Activated CD8-positive, alpha-beta T cell treated with anti-CD3 and anti-CD28 coated beads for 36 hours (primary cell): ENCODE results near the gene COPS4. TPM values are rescaled to one million over a fixed set of nuclear protein-coding genes. Genes with fewer than 3 reads are reported as not detected.
"Not testable (repeated sequence)": the region's sequence is repeated elsewhere in the genome, so short reads cannot be mapped to it uniquely, and the experiment has no call there.

ENCODE experiments used
- ATAC-seq: fragments of 200-7000 bp; cut with Tn5 transposase; one replicate; pipeline ENCODE4 v1.10.0; 2021; ENCODE audit warnings: mild to moderate bottlenecking, moderate library complexity
- CTCF ChIA-PET: fragments of 350-600 bp; sonication (Branson Sonifier 250); formaldehyde crosslinking; loops from one replicate; lab custom pipeline; 2021; ENCODE audit warnings: antibody characterized with exemption; lab: Charles Lee
- POLR2A ChIA-PET: fragments of 350-600 bp; sonication (Branson Sonifier 250); formaldehyde crosslinking; loops from one replicate; lab custom pipeline; 2021; ENCODE audit warnings: antibody characterized with exemption; lab: Charles Lee
- DNase-seq: peaks from one replicate; pipeline ENCODE4 v3.0.0-alpha.2; 2020
- H3K27ac Mint-ChIP-seq: one replicate; pipeline ENCODE4 v1.8.0; 2021; ENCODE audit warnings: mild to moderate bottlenecking, mixed read lengths
- H3K27me3 Mint-ChIP-seq: one replicate; pipeline ENCODE4 v1.8.0; 2021; ENCODE audit warnings: mixed read lengths
- H3K36me3 Mint-ChIP-seq: one replicate; pipeline ENCODE4 v1.8.0; 2021; ENCODE audit warnings: low read depth, mixed read lengths
- H3K4me1 Mint-ChIP-seq: one replicate; pipeline ENCODE4 v1.8.0; 2021; ENCODE audit warnings: low read depth, mixed read lengths
- H3K4me3 Mint-ChIP-seq: one replicate; pipeline ENCODE4 v1.8.0; 2021; ENCODE audit warnings: mild to moderate bottlenecking, moderate library complexity, mixed read lengths
- H3K9me3 Mint-ChIP-seq: one replicate; pipeline ENCODE4 v1.8.0; 2021; ENCODE audit warnings: mixed read lengths
- CTCF ChIP-seq: fragments of 200-600 bp; IDR thresholded peaks from one replicate; pipeline ENCODE4 v1.8.0; 2022; ENCODE audit warnings: antibody characterized with exemption, mild to moderate bottlenecking
- intact Hi-C: fragments of 100-400 bp; cut with micrococcal nuclease; formaldehyde crosslinking; loops from one replicate; pipeline ENCODE4 v1.10.0; 2022
- total RNA-seq, 2 experiments: library from RNA; stranded (reverse); gene quantifications; one replicate each; pipeline ENCODE4 v1.2.3, GENCODE V29; 2021

Gene COPS4
- total RNA-seq, 2 experiments from 2014 or later: 38.4 to 38.8 TPM

- H3K4me1 Mint-ChIP-seq: peaks cover 23% of the 10 kb centered on the region
- ATAC-seq: no peak
- DNase-seq: no peak
Measured at GRCh38 chr4:83013420-83013867, 21.5 kb upstream of the COPS4 start.

DNA sequence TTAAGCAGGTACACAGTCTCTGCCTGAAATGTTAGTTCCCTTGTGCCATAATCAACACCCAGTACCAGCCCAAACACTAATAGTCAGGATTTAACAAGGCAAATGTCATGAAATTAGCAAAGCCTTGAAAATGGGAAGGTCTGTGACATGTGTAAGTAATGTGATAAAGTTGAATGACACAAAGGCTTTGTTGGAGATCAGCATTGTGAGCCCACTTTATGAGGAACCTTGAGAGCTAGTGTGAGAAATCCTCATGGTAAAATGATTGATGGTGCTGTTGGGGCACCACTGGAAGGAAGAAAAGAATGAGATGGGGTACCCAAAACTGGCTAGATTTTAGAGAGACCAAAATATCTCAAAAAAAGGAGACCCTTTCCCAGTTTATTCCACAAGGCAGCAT, 21.1 kb upstream of the COPS4 start:
- intact Hi-C loops: loop anchor here (2.0 to 5.0 kb wide), 2 partner anchors 21 to 112 kb away; partner anchors contain the start of genes COPS4 and THAP9
- peak overlapping the region; percentile 97 for H3K4me3 Mint-ChIP-seq
- H3K36me3 Mint-ChIP-seq: peaks cover 5% of the 10 kb centered on the region
- no peak for TF ChIP-seq CTCF
- H3K4me1 Mint-ChIP-seq: peaks cover 20% of the 10 kb centered on the region
- ChIA-PET CTCF (interaction anchor here (0.9 to 1.3 kb wide), 2 partner anchors 17 to 21 kb away, joined by 3 to 5 read pairs; partner anchors contain the start of gene COPS4), POLR2A (interaction anchor here (0.7 to 4.7 kb wide), 3 partner anchors 8 to 129 kb away, joined by 3 to 30 read pairs (median 8); partner anchors contain the start of gene COPS4)
- ATAC-seq (no peak), DNase-seq (no peak)
- no peaks in the 10 kb centered on the region for H3K27me3 Mint-ChIP-seq
- peak overlapping the region; percentile 32 for H3K27ac Mint-ChIP-seq
- no peaks in the 10 kb centered on the region for H3K9me3 Mint-ChIP-seq

More at GRCh38 chr4:83013420-83013867, 21.5 kb upstream of the COPS4 start:
- POLR2A ChIA-PET: interaction anchor here (0.6 to 4.7 kb wide), 9 partner anchors 9 to 129 kb away, joined by 3 to 30 read pairs (median 7); partner anchors contain the start of genes COPS4, SEC31A and THAP9
- Mint-ChIP-seq H3K36me3 (peaks cover 5% of the 10 kb centered on the region), H3K27ac (peak overlapping the region; percentile 91), H3K27me3 (no peaks in the 10 kb centered on the region), H3K4me3 (peak overlapping the region; percentile 97), H3K9me3 (no peaks in the 10 kb centered on the region)
- CTCF ChIA-PET: interaction anchor here (0.9 to 1.5 kb wide), 4 partner anchors 17 to 270 kb away, joined by 3 to 5 read pairs (median 4); partner anchors contain the start of genes COPS4 and THAP9
- intact Hi-C loops: loop anchor here (2.0 to 5.0 kb wide), 2 partner anchors 21 to 111 kb away; partner anchors contain the start of genes COPS4 and THAP9
- TF ChIP-seq CTCF: no peak

DNA sequence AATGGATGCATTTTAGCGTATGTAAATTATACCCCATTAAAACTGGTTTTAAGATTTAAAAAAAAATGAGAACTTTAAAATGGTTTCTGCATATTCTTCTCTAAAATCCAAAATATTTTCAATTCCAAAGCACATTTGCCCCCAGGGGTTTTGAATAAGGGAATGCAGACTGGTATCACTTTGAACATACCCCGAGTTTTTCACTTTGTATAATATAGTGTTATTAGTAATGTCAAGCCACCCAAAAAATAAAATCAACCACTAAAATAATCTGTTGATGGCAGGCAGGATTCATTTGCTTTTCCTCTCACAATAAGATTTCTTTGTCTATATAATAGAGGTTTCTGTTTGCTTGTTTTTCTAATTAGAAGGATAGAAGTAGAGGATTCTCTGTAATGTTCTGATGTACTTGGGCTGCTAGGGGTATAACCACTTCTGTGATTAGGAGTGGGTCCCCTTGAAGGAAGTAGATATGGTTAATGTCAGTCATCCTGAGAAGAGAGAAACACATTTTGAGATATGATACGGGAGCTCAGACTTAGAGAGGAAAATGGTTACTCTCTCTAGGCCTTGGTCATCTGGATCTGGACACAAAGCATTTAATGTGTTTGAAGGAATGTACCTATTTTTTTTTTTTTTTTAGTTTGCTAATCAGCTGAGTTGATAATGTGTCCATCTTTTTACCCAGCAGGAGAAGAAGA, 15.0 kb upstream of the COPS4 start:
- intact Hi-C loops: no loop called here
- H3K4me1 Mint-ChIP-seq: peaks cover 11% of the 10 kb centered on the region
- ATAC-seq (peak; percentile 60), DNase-seq (no peak)
- no peak overlapping the region for H3K4me3 Mint-ChIP-seq
- H3K9me3 Mint-ChIP-seq: peaks cover 1% of the 10 kb centered on the region
- TF ChIP-seq CTCF: no peak
- ChIA-PET POLR2A (no interaction called here), CTCF (interaction anchor here (0.9 kb wide), 1 partner anchor 13 kb away, joined by 3 read pairs; no protein-coding TSS in a partner anchor)
- H3K36me3 Mint-ChIP-seq: no peaks in the 10 kb centered on the region
- no peak overlapping the region for H3K27ac Mint-ChIP-seq
- peaks cover under 1% of the 10 kb centered on the region for H3K27me3 Mint-ChIP-seq

DNA sequence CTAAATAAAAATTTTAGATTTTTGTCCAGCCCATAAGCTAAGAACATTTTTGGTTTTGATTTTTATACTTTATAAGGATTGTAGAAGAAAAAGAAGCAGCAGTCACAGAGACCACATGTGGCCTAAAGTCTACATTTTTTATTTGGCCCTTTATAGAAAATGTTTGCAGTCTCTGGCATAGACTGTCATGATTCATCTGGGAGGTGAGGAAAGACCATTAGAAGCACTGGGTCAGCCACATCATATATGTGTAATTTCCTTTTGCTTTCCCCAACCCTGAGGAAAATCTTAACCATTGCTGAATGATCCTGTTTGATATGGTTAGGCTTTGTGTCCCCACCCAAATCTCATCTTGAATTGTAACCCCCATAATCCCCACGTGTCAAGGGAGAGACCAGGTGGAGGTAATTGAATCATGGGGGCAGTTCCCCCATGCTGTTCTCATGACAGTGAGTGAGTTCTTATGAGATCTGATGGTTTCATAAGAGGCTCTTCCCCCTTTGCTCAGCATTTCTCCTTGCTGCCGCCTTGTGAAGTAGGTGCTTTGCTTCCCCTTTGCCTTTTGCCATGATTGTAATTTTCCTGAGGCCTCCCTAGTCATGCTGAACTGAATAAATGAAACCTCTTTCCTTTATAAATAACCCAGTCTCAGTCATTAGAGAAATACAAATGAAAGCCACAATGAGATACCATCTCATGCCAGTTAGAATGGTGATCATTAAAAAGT, 12.1 kb upstream of the COPS4 start:
- CTCF ChIA-PET: interaction anchor here (1.2 kb wide), 1 partner anchor 12 kb away, joined by 3 read pairs; the partner anchor contains the start of gene COPS4
- Mint-ChIP-seq H3K27ac (no peak overlapping the region), H3K4me3 (no peak overlapping the region), H3K27me3 (peaks cover 1% of the 10 kb centered on the region), H3K4me1 (peaks cover 11% of the 10 kb centered on the region), H3K36me3 (no peaks in the 10 kb centered on the region), H3K9me3 (peaks cover 4% of the 10 kb centered on the region)
- no peak for TF ChIP-seq CTCF
- POLR2A ChIA-PET: interaction anchor here (1.5 kb wide), 1 partner anchor 10 kb away, joined by 8 read pairs; no protein-coding TSS in a partner anchor
- intact Hi-C loops: no loop called here
- no peak for DNase-seq
- no peak for ATAC-seq

DNA sequence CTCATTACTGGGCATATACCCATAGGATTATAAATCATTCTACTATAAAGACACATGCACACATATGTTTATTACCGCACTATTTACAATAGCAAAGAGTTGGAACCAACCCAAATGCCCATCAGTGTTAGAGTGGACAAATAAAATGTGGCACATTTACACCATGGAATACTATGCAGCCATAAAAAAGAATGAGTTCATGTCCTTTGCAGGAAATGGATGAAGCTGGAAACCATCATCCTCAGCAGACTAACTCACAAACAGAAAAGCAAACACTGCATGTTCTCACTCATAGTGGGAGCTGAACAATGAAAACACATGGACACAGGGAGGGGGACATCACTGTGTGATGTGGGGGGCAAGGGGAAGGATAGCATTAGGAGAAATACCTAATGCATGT, 11.4 kb upstream of the COPS4 start:
- DNase-seq, intact Hi-C loops, H3K36me3 Mint-ChIP-seq, ATAC-seq, H3K9me3 Mint-ChIP-seq, H3K27ac Mint-ChIP-seq, H3K4me3 Mint-ChIP-seq, POLR2A ChIA-PET, CTCF ChIA-PET, H3K27me3 Mint-ChIP-seq: not testable (repeated sequence)
- H3K4me1 Mint-ChIP-seq: peaks cover 11% of the 10 kb centered on the region
